Ascending aorta (tissue), 2 donors: ENCODE data around the gene UTP14A. TPM values are rescaled to one million over a fixed set of nuclear protein-coding genes. Genes with fewer than 3 reads are reported as not detected.
A peak's percentile ranks its signal among the peaks of the same experiment; 100 is the strongest.

Source experiments
- DNase-seq, 2 donors: peaks; one replicate each; pipeline ENCODE4 v3.0.0-alpha.2; 2019; ENCODE audit warnings: low spot score in 2 of 2
- H3K27ac ChIP-seq, 2 donors: fragments of 200-600 bp; sonication (generic); one replicate each; pipeline ENCODE4 v1.5.1; 2016 to 2017; ENCODE audit warnings: mild to moderate bottlenecking in 1 of 2
- H3K27me3 ChIP-seq: fragments of 200-600 bp; sonication (generic); one replicate; pipeline ENCODE4 v1.5.1; 2017
- H3K36me3 ChIP-seq, 2 donors: fragments of 200-600 bp; sonication (generic); one replicate each; pipeline ENCODE4 v1.5.1; 2016
- H3K4me1 ChIP-seq, 2 donors: fragments of 200-600 bp; sonication (generic); one replicate each; pipeline ENCODE4 v1.5.1; 2016 to 2017; ENCODE audit warnings: mild to moderate bottlenecking in 1 of 2
- H3K4me3 ChIP-seq, 2 donors: fragments of 200-600 bp; sonication (generic); one replicate each; pipeline ENCODE4 v1.5.1; 2016 to 2017; ENCODE audit warnings: mild to moderate bottlenecking in 1 of 2
- H3K9me3 ChIP-seq, 2 donors: fragments of 200-600 bp; sonication (generic); one replicate each; pipeline ENCODE4 v1.5.1; 2016
- intact Hi-C: fragments of 100-400 bp; cut with DNase I; formaldehyde crosslinking; loops from one replicate; pipeline ENCODE4 v1.15.1; 2023
- total RNA-seq: library from RNA; depleted of rRNA; stranded (reverse); fragments of >200 nt; gene quantifications from one replicate; pipeline ENCODE4 v1.1.0, GENCODE V29; 2016
- TF ChIP-seq, protein P1 (sequence below), 3 experiments: fragments of 200-600 bp in 2 of 3; fragments of 450-650 bp in 1 of 3; sonication (generic) in 2 of 3; IDR thresholded peaks; one replicate each; pipeline ENCODE4 v1.5.1; 2016 to 2019; ENCODE audit warnings: antibody characterized with exemption in 3 of 3, mild to moderate bottlenecking in 1 of 3, moderate library complexity in 1 of 3

Gene UTP14A
- total RNA-seq, 1 donor from 2014 or later, result 1.1 TPM

DNA sequence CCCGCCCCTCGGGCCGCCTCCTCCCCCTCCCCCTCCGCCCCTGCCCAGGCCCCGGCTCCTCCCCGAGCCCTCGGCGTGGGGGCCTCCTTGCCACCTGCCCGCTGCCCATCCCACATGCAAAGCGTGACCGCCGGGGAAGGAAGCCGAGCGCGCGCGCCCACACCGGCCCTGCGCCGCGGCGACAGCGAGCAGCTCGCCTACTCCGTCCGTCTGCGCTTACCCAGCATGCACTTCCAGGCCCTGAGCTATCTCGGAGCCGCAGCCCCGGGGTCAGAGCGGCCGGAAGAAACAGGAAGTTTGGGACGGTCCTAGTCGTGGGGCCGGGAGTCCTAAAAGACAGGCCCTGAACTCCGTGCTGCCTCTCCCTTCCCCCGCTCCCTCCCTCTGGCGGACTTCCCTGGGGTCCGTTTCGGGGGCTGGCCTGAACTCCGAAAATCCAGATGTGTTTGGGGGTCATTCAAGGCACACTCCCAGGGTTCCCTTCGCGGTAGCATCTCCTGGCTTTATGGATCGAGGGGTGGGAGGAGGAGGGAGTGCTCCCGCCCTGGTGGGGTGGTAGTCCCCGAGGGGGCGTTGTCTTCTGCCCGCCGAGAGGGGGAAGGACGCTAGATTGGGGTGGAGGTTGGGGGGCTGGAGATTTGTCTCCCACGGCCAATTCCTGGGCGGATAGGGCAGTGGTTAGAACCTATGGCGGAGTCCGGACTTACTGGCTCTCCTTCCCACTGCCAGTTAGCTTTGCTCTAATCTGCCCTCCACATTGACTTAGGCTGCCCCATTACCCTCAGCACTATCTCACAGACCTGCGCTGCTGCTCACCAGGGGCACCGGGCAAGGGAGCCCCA lies 51.5 kb downstream of the UTP14A start:
- Histone ChIP-seq H3K4me3 (peak overlapping the region; percentile 45 to 63), H3K27ac (peak overlapping the region in 1 of 2 donors; percentile 40), H3K27me3 (no peaks in the 10 kb centered on the region), H3K4me1 (no peaks in the 10 kb centered on the region), H3K9me3 (no peaks in the 10 kb centered on the region), H3K36me3 (no peaks in the 10 kb centered on the region)
- DNase-seq, result peak in 1 of 2 donors; percentile 75
- TF ChIP-seq, protein P1, sequence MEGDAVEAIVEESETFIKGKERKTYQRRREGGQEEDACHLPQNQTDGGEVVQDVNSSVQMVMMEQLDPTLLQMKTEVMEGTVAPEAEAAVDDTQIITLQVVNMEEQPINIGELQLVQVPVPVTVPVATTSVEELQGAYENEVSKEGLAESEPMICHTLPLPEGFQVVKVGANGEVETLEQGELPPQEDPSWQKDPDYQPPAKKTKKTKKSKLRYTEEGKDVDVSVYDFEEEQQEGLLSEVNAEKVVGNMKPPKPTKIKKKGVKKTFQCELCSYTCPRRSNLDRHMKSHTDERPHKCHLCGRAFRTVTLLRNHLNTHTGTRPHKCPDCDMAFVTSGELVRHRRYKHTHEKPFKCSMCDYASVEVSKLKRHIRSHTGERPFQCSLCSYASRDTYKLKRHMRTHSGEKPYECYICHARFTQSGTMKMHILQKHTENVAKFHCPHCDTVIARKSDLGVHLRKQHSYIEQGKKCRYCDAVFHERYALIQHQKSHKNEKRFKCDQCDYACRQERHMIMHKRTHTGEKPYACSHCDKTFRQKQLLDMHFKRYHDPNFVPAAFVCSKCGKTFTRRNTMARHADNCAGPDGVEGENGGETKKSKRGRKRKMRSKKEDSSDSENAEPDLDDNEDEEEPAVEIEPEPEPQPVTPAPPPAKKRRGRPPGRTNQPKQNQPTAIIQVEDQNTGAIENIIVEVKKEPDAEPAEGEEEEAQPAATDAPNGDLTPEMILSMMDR (IDR thresholded peaks at IDR 0.05), result no peak
- intact Hi-C loops, result no loop called here

DNA sequence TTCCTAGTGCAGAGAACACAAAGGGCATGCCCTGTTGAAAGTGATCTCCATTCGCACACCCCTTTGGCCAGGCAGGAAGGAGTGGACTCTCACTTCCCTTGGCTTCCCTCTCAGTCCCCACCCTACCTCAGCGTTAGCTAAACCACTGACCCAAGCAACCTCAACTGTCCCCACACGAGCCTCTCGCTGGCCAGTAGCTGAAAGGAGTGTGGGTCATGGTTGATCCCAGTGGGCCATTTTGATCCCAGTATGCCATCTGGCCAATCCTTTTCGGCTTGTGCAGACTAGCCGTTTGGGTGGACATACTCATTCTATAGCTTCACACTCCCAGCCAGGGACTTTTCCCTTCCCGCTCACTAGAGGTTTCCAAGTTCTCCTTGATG lies 52.1 kb downstream of the UTP14A start:
- intact Hi-C loops, result no loop called here
- TF ChIP-seq, protein P1 (IDR thresholded peaks at IDR 0.05), result no peak
- no peak overlapping the region for H3K27ac ChIP-seq
- no peaks in the 10 kb centered on the region for H3K27me3 ChIP-seq
- no peaks in the 10 kb centered on the region for H3K36me3 ChIP-seq
- no peak overlapping the region for H3K4me3 ChIP-seq
- DNase-seq, result no peak
- H3K4me1 ChIP-seq, result no peaks in the 10 kb centered on the region
- H3K9me3 ChIP-seq, result no peaks in the 10 kb centered on the region

DNA sequence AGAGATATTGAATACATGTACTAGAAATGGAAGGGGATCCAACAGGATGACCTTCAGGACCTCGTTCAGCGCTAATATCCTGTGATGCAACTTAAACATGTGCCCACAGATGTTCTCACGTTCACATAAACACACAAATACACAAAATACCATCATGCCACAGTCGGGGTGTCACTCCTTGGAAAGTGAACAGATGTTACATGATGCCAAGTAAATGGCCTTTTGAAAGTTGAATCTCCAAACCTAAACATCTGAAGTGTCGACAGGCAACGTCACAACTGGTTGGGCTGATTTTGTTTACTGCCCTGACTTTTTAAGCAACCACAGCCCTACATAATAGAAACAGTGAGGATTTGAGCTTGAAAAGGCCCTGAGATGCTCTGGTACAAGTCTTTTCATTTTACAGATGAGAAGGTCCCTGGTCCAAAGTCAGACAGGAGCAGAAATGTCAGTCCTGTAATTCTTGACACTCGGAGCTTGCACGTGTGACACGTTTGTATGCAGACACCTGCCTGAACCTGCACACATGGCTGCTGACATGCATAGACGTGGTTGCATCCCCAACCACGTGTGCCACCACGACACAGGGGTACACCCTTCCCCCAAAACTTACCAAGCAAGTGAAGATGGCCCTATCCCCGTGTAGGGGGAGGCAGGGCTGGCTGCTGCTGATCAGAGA lies 53.0 kb downstream of the UTP14A start:
- TF ChIP-seq, protein P1 (IDR thresholded peaks at IDR 0.05), result no peak
- Histone ChIP-seq H3K4me3 (no peak overlapping the region), H3K36me3 (no peaks in the 10 kb centered on the region), H3K4me1 (no peaks in the 10 kb centered on the region), H3K27ac (no peak overlapping the region), H3K9me3 (no peaks in the 10 kb centered on the region), H3K27me3 (no peaks in the 10 kb centered on the region)
- intact Hi-C loops, result no loop called here
- no peak for DNase-seq

DNA sequence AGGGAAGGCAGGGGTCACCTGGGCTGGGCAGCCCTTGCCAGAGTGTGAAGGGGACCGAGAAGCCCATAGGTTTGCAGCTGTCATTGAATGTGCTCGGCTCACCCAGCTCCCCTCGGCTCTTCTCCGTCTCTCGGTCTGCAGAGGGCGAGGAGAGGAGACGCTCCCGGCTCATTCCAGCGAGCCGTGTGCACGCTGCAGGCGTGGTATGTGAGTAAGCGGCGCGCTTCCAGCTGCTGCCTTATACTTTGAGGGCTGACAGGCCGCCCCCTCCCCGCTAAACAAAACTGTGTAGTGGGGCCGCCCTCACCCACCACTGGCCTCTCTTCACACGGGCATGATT lies 53.5 kb downstream of the UTP14A start:
- DNase-seq, result no peak
- TF ChIP-seq, protein P1 (IDR thresholded peaks at IDR 0.05), result no peak
- H3K36me3 ChIP-seq, result no peaks in the 10 kb centered on the region
- no peaks in the 10 kb centered on the region for H3K4me1 ChIP-seq
- intact Hi-C loops, result no loop called here
- H3K9me3 ChIP-seq, result no peaks in the 10 kb centered on the region
- H3K27ac ChIP-seq, result no peak overlapping the region
- H3K4me3 ChIP-seq, result no peak overlapping the region
- no peaks in the 10 kb centered on the region for H3K27me3 ChIP-seq

DNA sequence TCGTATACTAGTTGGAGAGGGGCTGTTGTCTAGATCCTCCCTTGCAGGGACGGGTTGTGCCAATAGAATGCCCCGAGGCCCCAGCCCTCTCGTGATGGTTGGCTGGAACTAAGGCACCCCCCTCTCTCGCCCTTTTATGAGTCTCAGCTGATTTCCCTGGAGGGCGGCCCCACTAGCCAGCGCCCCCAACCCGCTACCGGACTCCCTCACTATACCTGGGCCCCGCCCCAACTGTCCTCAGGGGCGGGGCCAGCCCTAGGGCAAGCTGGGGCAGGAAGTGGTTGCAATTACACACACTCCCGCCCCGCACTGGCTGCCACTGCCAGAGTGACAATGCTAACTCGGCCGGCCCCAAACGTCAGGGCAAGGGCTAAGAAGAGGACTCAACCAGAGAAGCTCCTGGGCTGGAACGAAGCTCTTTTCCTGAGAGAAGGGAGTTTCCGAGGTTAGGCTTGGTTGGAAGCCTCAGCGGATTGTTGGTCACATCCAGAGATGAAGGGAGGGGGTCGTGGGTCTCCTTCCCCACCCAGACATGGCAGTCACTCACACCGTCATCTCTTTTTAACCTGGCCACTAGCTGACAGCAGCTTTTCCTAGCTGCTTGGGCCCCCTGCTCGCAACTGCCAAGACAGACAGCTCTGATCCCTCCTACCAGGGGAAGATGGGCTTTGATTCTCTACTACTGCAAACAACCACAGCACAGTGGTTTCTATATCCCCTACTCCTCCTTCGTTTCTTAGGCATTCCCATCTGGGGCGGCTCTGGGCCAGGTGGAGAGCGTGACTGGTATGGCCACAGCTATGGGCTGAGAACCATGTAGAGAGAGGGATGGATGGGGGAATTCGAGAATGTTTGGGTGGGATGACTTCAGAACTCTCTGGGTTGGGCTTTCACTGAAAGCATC lies 55.5 kb downstream of the UTP14A start:
- TF ChIP-seq, protein P1 (IDR thresholded peaks at IDR 0.05), result no peak
- no peaks in the 10 kb centered on the region for H3K27me3 ChIP-seq
- no peak overlapping the region for H3K27ac ChIP-seq
- DNase-seq, result peak in 1 of 2 donors; percentile 71
- no peaks in the 10 kb centered on the region for H3K9me3 ChIP-seq
- no peaks in the 10 kb centered on the region for H3K36me3 ChIP-seq
- H3K4me3 ChIP-seq, result no peak overlapping the region
- H3K4me1 ChIP-seq, result no peaks in the 10 kb centered on the region
- intact Hi-C loops, result no loop called here
